NT2/D1 (cell line): ENCODE data around the gene TXK.

ENCODE experiments used
- SUZ12 ChIP-seq: IDR thresholded peaks from 2 replicates; pipeline ENCODE4 v1.6.1; 2011; ENCODE audit not compliant: insufficient read length, insufficient read depth; ENCODE audit errors: extremely low read depth
- YY1 ChIP-seq: IDR thresholded peaks from 2 replicates; pipeline ENCODE4 v1.6.1; 2011; ENCODE audit not compliant: insufficient read length, insufficient read depth
- ZNF274 ChIP-seq: IDR thresholded peaks from 2 replicates; pipeline ENCODE4 v1.6.1; 2011; ENCODE audit warnings: mild to moderate bottlenecking, low read depth, low read length

DNA sequence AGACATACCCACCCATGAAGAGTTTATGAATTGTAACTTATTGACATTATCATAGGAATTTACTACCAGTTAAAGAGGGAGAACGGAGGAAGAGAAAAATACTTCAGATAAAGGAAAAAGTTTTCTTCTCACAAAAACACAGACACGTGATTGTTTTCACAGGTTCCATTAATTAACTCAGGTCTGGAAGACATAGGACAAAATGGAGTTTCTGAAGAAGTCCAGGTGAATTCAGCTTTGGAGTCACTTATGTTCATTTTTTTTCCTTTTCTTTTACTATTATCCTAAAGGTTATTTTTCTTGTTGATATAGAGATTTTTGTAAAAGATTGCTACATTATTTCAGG is 97.0 kb downstream of the TXK start:
- TF ChIP-seq YY1 (no peak), ZNF274 (no peak), SUZ12 (no peak)
